BE2C (cell line): ENCODE measurements around the gene MAGI1.
"Not testable (repeated sequence)": the region's sequence is repeated elsewhere in the genome, so short reads cannot be mapped to it uniquely, and the experiment has no call there.

Experiments
- DNase-seq: peaks from one replicate; pipeline ENCODE4 v3.0.0-alpha.2; 2020
- H3K27me3 ChIP-seq: fragments of 250-450 bp; sonication (Bioruptor Pico); 2 replicates; pipeline ENCODE4 v1.5.1; 2020; ENCODE audit warnings: mild to moderate bottlenecking
- H3K36me3 ChIP-seq: fragments of 250-450 bp; sonication (Bioruptor Pico); 2 replicates; pipeline ENCODE4 v1.5.1; 2020; ENCODE audit warnings: mild to moderate bottlenecking
- H3K4me1 ChIP-seq: fragments of 250-450 bp; sonication (Bioruptor Pico); 2 replicates; pipeline ENCODE4 v1.5.1; 2020
- H3K4me3 ChIP-seq: 2 replicates; pipeline ENCODE4 v1.5.1; 2011; ENCODE audit warnings: low read depth, low read length
- H3K9me3 ChIP-seq: fragments of 250-450 bp; sonication (Bioruptor Pico); 2 replicates; pipeline ENCODE4 v1.5.1; 2020
- CTCF ChIP-seq: IDR thresholded peaks from 2 replicates; pipeline ENCODE4 v1.5.1; 2012; ENCODE audit warnings: mild to moderate bottlenecking, low read depth, low read length

The MAGI1 gene

DNA sequence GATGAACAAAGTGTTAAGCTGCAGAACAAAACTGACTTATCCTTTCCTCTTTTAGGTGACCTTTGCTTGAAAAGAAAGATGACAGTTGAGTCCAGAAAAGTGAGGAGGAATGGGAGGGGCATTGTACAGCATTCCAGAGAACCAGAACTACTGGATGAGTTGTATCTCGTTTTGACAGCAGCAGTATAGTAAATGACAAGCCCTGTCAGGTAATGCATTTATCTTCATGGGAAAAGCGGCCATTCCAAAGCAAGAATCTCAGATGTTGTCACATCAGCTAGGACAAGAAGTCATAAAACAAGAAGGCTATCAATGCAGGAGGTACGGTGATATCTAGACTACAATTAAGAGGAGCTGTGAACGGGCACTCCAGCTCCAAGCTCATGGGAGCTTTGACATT, 421.5 kb downstream of the MAGI1 start:
- Histone ChIP-seq H3K9me3 (no peaks in the 10 kb centered on the region), H3K4me1 (peaks cover 26% of the 10 kb centered on the region), H3K27me3 (no peaks in the 10 kb centered on the region), H3K4me3 (no peak overlapping the region), H3K36me3 (no peaks in the 10 kb centered on the region)
- TF ChIP-seq CTCF, result no peak
- DNase-seq, result no peak

GRCh38 chr3:65616563-65616962, 422.2 kb downstream of the MAGI1 start:
- no peaks in the 10 kb centered on the region for H3K27me3 ChIP-seq
- H3K36me3 ChIP-seq, result no peaks in the 10 kb centered on the region
- no peak overlapping the region for H3K4me3 ChIP-seq
- no peak for DNase-seq
- peaks cover 21% of the 10 kb centered on the region for H3K4me1 ChIP-seq
- no peak for TF ChIP-seq CTCF
- no peaks in the 10 kb centered on the region for H3K9me3 ChIP-seq

DNA sequence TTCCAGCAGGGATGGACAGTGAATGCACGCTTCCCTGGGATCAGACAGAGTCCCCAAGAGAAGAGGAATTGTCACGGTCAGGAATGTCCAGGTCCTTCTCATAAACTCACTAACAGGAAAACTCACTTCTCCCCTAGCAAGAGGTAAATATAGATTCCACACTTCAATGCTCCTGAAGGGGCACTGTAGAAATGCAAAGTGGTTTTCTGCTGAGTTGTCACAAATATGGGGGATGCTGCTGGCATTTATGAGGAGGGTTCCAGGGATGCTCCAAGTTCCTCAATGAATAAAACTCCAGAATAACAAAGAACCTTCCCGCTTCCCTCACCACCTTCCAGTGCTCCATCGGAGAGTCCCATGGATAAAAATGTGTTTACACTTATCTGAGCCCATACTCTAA, 423.4 kb downstream of the MAGI1 start:
- H3K4me1 ChIP-seq, result peaks cover 18% of the 10 kb centered on the region
- H3K36me3 ChIP-seq, result no peaks in the 10 kb centered on the region
- no peaks in the 10 kb centered on the region for H3K9me3 ChIP-seq
- no peaks in the 10 kb centered on the region for H3K27me3 ChIP-seq
- no peak for TF ChIP-seq CTCF
- no peak for DNase-seq
- no peak overlapping the region for H3K4me3 ChIP-seq

DNA sequence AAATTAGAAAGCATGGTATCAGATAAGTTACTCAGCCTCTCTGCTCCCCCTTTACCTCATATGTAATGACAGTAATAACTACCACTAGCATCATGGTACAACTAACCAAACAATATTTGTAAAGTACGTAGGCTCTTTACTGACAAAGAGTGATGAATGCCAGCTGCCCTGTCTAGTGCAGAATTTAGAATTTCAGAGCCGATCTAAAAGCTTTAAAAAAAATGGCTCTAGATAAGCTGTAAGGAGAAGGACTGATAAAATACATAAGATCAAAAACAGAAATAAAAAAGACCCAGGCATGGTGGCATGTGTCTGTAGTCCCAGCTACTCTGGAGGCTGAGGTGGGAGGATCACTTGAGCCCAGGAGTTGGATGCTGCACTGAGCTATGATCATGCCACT, 424.1 kb downstream of the MAGI1 start:
- Histone ChIP-seq H3K27me3 (no peaks in the 10 kb centered on the region), H3K36me3 (no peaks in the 10 kb centered on the region), H3K4me1 (peaks cover 18% of the 10 kb centered on the region), H3K4me3 (no peak overlapping the region), H3K9me3 (no peaks in the 10 kb centered on the region)
- no peak for DNase-seq
- no peak for TF ChIP-seq CTCF

DNA sequence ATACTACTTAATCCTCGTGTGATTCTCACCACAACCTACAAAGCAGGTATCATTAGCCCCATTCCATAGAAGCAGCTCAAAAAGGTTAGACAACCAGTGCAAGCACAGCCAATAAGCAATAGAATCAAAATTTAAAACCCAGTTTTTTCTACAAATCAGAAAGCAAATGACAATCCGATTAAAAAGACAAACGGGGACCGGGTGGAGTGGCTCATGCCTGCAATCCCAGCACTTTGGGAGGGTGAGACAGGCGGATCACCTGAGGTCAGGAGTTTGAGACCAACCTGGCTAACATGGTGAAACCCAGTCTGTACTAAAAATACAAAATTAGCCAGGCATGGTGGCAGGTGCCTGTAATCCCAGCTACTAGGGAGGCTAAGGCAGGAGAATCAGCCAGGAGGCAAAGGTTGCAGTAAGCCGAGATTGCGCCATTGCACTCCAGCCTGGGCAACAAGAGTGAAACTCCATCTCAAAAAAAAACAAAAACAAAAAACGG, 430.7 kb downstream of the MAGI1 start:
- not testable (repeated sequence) for DNase-seq, H3K4me3 ChIP-seq, H3K36me3 ChIP-seq, H3K9me3 ChIP-seq, H3K27me3 ChIP-seq, H3K4me1 ChIP-seq

- H3K36me3 ChIP-seq, result no peaks in the 10 kb centered on the region
- TF ChIP-seq CTCF, result no peak
- DNase-seq, result no peak
- H3K27me3 ChIP-seq, result no peaks in the 10 kb centered on the region
- no peak overlapping the region for H3K4me3 ChIP-seq
- H3K4me1 ChIP-seq, result no peaks in the 10 kb centered on the region
- H3K9me3 ChIP-seq, result no peaks in the 10 kb centered on the region
Measured at GRCh38 chr3:65607101-65607500, 431.6 kb downstream of the MAGI1 start.

DNA sequence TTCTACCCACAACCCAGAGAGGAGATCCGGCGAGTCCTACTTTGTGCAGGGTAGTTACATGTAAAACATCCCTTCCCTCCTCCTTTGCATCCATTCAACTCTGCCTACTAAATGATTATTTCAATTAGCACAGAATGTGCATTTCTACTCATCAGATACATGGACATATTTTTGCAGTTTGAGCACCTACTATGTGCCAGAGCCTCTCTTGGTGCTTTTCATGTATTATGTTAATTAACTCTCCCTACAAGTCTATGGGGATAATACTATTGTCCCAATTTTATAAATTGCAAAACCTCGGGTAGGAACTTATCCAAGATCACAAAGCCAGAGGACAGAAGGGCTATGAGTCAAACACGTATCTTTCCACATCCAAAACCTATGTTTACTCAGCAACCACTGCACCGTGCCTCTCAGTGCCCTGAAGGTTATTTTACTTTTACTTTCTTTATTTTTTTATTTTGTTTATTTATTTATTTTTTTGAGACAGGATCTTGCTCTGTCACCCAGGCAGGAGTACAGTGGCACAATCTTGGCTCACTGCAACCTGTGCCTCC, 432.8 kb downstream of the MAGI1 start:
- no peaks in the 10 kb centered on the region for H3K9me3 ChIP-seq
- H3K36me3 ChIP-seq, result no peaks in the 10 kb centered on the region
- H3K4me3 ChIP-seq, result no peak overlapping the region
- TF ChIP-seq CTCF, result no peak
- no peaks in the 10 kb centered on the region for H3K4me1 ChIP-seq
- DNase-seq, result no peak
- H3K27me3 ChIP-seq, result no peaks in the 10 kb centered on the region
